ENCODE data around the gene ELOVL6. TPM values are rescaled to one million over a fixed set of nuclear protein-coding genes. Genes with fewer than 3 reads are reported as not detected.

The ELOVL6 gene
- total and polyA plus RNA-seq, 10 of the 15 experiments (the other 5 are each of a cell fraction or from before 2014, with no cell fraction given), result 3.9 to 33.5 (median 8.1) TPM

GRCh38 chr4:110129544-110129943 is 68.9 kb downstream of the ELOVL6 start:
- ATAC-seq, result no peak
- in situ Hi-C loops (cut with MboI), result no loop called here
- RAD21 ChIA-PET (ENCODE audit: unreplicated experiment), result interaction anchor here (0.9 to 1.3 kb wide), 4 partner anchors 11 to 55 kb away, joined by 3 read pairs; no protein-coding TSS in a partner anchor
- TF ChIP-seq CBX5 (IDR thresholded peaks at IDR 0.05; ENCODE audit: low read depth) (no peak), ZBTB40 (IDR thresholded peaks at IDR 0.05; ENCODE audit: borderline replicate concordance) (no peak), BACH1 (IDR thresholded peaks at IDR 0.05; ENCODE audit: borderline replicate concordance) (no peak), POLR2AphosphoS2 (IDR thresholded peaks at IDR 0.05; ENCODE audit: low read depth, low read length) (no peak), NR2F1 (conservative IDR thresholded peaks at IDR 0.05) (no peak), IRF3 (IDR thresholded peaks at IDR 0.05) (no peak), KAT2A (conservative IDR thresholded peaks at IDR 0.05; ENCODE audit: control insufficient read depth, low read depth, low read length) (no peak), ASH2L (IDR thresholded peaks at IDR 0.05; ENCODE audit: borderline replicate concordance, low read depth) (no peak), USF2 (IDR thresholded peaks at IDR 0.05; ENCODE audit: borderline replicate concordance, low read depth, low read length) (no peak), E4F1 (IDR thresholded peaks at IDR 0.05; ENCODE audit: borderline replicate concordance, partially characterized antibody) (no peak), MLLT1 (IDR thresholded peaks at IDR 0.05) (no peak), TAF1 (IDR thresholded peaks at IDR 0.05; ENCODE audit: borderline replicate concordance, low read depth, low read length) (no peak)

More at GRCh38 chr4:110129544-110129943, 68.9 kb downstream of the ELOVL6 start:
- POLR2A ChIA-PET, result interaction anchor here (1.3 kb wide), 1 partner anchor 10 kb away, joined by 3 read pairs; no protein-coding TSS in a partner anchor
- SMC1A ChIA-PET (ENCODE audit: uncharacterized antibody, unreplicated experiment), result interaction anchor here (0.9 to 2.8 kb wide), 7 partner anchors 9 to 159 kb away, joined by 3 to 17 read pairs (median 3); partner anchors contain the start of gene ELOVL6
- no peak overlapping the region for H3K4me3 ChIP-seq
- CTCF ChIA-PET, result interaction anchor here (1.6 to 2.0 kb wide), 2 partner anchors 15 to 80 kb away, joined by 4 to 8 read pairs; no protein-coding TSS in a partner anchor
- H3K27me3 ChIP-seq (replicated peaks in 1 of 2; ENCODE audit: control insufficient read depth in 2 of 2, insufficient read depth in 2 of 2, low read length in 1 of 2), result no peaks in the 10 kb centered on the region
- no peaks in the 10 kb centered on the region for H3K4me1 ChIP-seq (ENCODE audit: control insufficient read depth, insufficient read depth, low read length)
- H3K9ac ChIP-seq (ENCODE audit: control insufficient read depth, insufficient read depth, low read length), result no peak overlapping the region
- H3K4me2 ChIP-seq (ENCODE audit: control insufficient read depth, insufficient read depth), result no peak overlapping the region
- H3K27ac ChIP-seq (ENCODE audit: control insufficient read depth, insufficient read depth), result no peak overlapping the region
- no peak for FAIRE-seq
- no peak overlapping the region for H2AFZ ChIP-seq (ENCODE audit: control insufficient read depth, low read depth, low read length)
- DNase-seq (ENCODE audit: low read depth, low spot score), result no peak
- H3K36me3 ChIP-seq (ENCODE audit: control insufficient read depth in 2 of 2, insufficient read depth in 2 of 2, low read length in 1 of 2), result no peaks in the 10 kb centered on the region
- no TSS peak for BruUV-seq (replicated peaks)
- intact Hi-C loops (cut with micrococcal nuclease; ENCODE audit: unreplicated experiment), result no loop called here
- 82% methylated on average over 3 of the region's 3 CpGs for WGBS (ENCODE audit: insufficient coverage, insufficient replicate concordance, low lambda C conversion rate, missing lambda C conversion rate)
- no peaks in the 10 kb centered on the region for H3K79me2 ChIP-seq (ENCODE audit: control insufficient read depth, insufficient read depth, low read length)
- no peaks in the 10 kb centered on the region for H3K9me3 ChIP-seq (replicated peaks; ENCODE audit: control insufficient read depth, insufficient read depth, low read length)
- no peaks in the 10 kb centered on the region for H4K20me1 ChIP-seq (ENCODE audit: control insufficient read depth, insufficient read depth)
